ENCODE measurements around the gene EIF4G3. TPM values are rescaled to one million over a fixed set of nuclear protein-coding genes. Genes with fewer than 3 reads are reported as not detected.
A peak's percentile ranks its signal among the peaks of the same experiment; 100 is the strongest.
"Not testable (repeated sequence)": the region's sequence is repeated elsewhere in the genome, so short reads cannot be mapped to it uniquely, and the experiment has no call there.

EIF4G3 gene
- polyA plus RNA-seq, 1 of the 3 experiments (the other 2 are of a cell fraction), result 32.0 TPM

DNA sequence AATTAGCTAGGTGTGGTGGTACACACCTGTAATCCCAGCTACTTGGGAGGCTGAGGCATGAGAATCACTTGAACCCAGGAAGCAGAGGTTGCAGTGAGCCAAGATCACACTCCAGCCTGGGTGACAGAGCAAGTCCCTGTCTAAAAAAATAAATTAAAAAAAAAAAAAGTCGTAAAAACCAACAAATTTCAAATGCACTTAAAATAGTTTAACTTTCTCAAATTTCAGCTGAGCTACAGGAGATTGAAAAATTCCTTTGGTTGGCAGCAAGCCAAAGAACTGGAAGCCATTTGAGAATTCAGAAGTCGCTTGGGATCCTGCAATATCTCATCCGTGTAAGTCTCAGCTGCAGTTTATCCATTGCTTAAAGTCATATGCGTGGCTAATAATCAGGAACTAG, 5.9 kb downstream of the EIF4G3 start:
- H3K9me2 ChIP-seq; H3K4me1 ChIP-seq (ENCODE audit: control insufficient read depth in 1 of 2, insufficient read depth in 2 of 2, low read depth in 1 of 2, low read length in 1 of 2); DNase-seq; H2AFZ ChIP-seq (ENCODE audit: low read depth); H3K4me2 ChIP-seq; H3K9me3 ChIP-seq; H3K27me3 ChIP-seq (ENCODE audit: insufficient read depth); H3K9ac ChIP-seq; H3K4me3 ChIP-seq (ENCODE audit: low read depth in 2 of 2, low read length in 1 of 2): not testable (repeated sequence)
- TF ChIP-seq NFIC (IDR thresholded peaks at IDR 0.05; ENCODE audit: borderline replicate concordance) (peak; percentile 74), TCF12 (IDR thresholded peaks at IDR 0.05) (peak; percentile 28; the same call in 1 of the 2 replicates)
- H3K36me3 ChIP-seq (replicated peaks in 1 of 2; ENCODE audit: control insufficient read depth in 1 of 2, insufficient read depth in 2 of 2, low read length in 1 of 2), result peaks cover 0 to 24% of the 10 kb centered on the region in 2 experiments
- POLR2A ChIA-PET, result interaction anchor here (0.6 kb wide), 1 partner anchor 90 kb away, joined by 5 read pairs; no protein-coding TSS in a partner anchor
- WGBS (ENCODE audit: low lambda C conversion rate), result 48% methylated on average over 4 of the region's 4 CpGs
- H3K79me2 ChIP-seq (ENCODE audit: insufficient read depth), result peaks cover 99% of the 10 kb centered on the region
- peak overlapping the region in 1 of 2 experiments; percentile 54; a peak in 3 of 4 replicates for H3K27ac ChIP-seq (ENCODE audit: low read depth in 2 of 2, low read length in 1 of 2)
- H4K20me1 ChIP-seq (ENCODE audit: insufficient read depth), result peaks cover 27% of the 10 kb centered on the region
- CTCF ChIA-PET, result interaction anchor here (0.8 kb wide), 1 partner anchor 24 kb away, joined by 4 read pairs; no protein-coding TSS in a partner anchor
- H3F3A ChIP-seq (replicated peaks; ENCODE audit: insufficient read depth), result peaks cover 28% of the 10 kb centered on the region

DNA sequence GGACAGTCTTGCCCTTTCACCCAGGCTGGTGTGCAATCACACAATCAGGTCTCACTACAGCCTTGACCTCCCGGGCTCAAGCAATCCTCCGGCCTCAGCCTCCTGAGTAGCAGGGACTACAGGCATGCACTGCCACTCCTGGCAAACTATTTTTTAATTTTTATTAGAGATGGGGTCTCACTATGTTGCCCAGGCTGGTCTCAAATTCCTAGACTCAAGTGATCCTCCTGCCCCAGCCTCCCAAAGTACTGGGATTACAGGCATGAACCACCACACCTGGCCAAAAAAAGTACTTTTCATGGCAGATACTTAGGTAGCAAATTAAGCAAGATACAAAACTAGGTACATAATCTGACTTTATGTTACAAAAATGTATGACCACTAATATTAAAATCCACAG, 8.3 kb downstream of the EIF4G3 start:
- WGBS (ENCODE audit: low lambda C conversion rate), result 95% methylated on average over 2 of the region's 2 CpGs

More for the DNA sequence above, 8.3 kb downstream of the EIF4G3 start:
- H3K36me3 ChIP-seq (replicated peaks in 1 of 2; ENCODE audit: control insufficient read depth in 1 of 2, insufficient read depth in 2 of 2, low read length in 1 of 2), result peaks cover 0 to 30% of the 10 kb centered on the region in 2 experiments
- no peak overlapping the region for H3K4me2 ChIP-seq
- ChIA-PET POLR2A (no interaction called here), CTCF (interaction anchor here (1.2 kb wide), 1 partner anchor 11 kb away, joined by 3 read pairs; no protein-coding TSS in a partner anchor)
- H2AFZ ChIP-seq (ENCODE audit: low read depth), result no peak overlapping the region
- H4K20me1 ChIP-seq (ENCODE audit: insufficient read depth), result peaks cover 37% of the 10 kb centered on the region; the same call in 1 of the 2 replicates
- H3K4me3 ChIP-seq (ENCODE audit: low read depth in 2 of 2, low read length in 1 of 2), result no peak overlapping the region
- peaks cover 99% of the 10 kb centered on the region for H3K79me2 ChIP-seq (ENCODE audit: insufficient read depth)
- no peaks in the 10 kb centered on the region for H3K9me3 ChIP-seq
- no peak for DNase-seq
- H3K27ac ChIP-seq (ENCODE audit: low read depth in 2 of 2, low read length in 1 of 2), result no peak overlapping the region
- no peaks in the 10 kb centered on the region for H3K9me2 ChIP-seq
- H3K9ac ChIP-seq, result no peak overlapping the region
- no peaks in the 10 kb centered on the region for H3K27me3 ChIP-seq (ENCODE audit: insufficient read depth)
- H3F3A ChIP-seq (replicated peaks; ENCODE audit: insufficient read depth), result peaks cover 24% of the 10 kb centered on the region
- no peaks in the 10 kb centered on the region; a peak in 2 of 4 replicates for H3K4me1 ChIP-seq (ENCODE audit: control insufficient read depth in 1 of 2, insufficient read depth in 2 of 2, low read depth in 1 of 2, low read length in 1 of 2)
- TF ChIP-seq FOXJ3 (CRISPR knock-in tag; IDR thresholded peaks at IDR 0.05) (no peak), ELF1 (IDR thresholded peaks at IDR 0.05) (no peak), RXRA (IDR thresholded peaks at IDR 0.05; ENCODE audit: borderline replicate concordance, low read depth) (no peak), JUND (IDR thresholded peaks at IDR 0.05) (no peak), RAD21 (IDR thresholded peaks at IDR 0.05; ENCODE audit: low read length) (no peak), FOSL2 (IDR thresholded peaks at IDR 0.05; ENCODE audit: borderline replicate concordance, low read depth) (no peak), YY1 (IDR thresholded peaks at IDR 0.05; ENCODE audit: low read depth) (no peak), GABPA (IDR thresholded peaks at IDR 0.05; ENCODE audit: low read depth) (no peak), POLR2AphosphoS5 (IDR thresholded peaks at IDR 0.05; ENCODE audit: low read depth, low read length) (no peak), TCF12 (IDR thresholded peaks at IDR 0.05) (no peak)
- TF ChIP-seq, protein P1, sequence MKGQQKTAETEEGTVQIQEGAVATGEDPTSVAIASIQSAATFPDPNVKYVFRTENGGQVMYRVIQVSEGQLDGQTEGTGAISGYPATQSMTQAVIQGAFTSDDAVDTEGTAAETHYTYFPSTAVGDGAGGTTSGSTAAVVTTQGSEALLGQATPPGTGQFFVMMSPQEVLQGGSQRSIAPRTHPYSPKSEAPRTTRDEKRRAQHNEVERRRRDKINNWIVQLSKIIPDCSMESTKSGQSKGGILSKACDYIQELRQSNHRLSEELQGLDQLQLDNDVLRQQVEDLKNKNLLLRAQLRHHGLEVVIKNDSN (IDR thresholded peaks at IDR 0.05; ENCODE audit: borderline replicate concordance, low read depth), result no peak
- TF ChIP-seq, protein P2, sequence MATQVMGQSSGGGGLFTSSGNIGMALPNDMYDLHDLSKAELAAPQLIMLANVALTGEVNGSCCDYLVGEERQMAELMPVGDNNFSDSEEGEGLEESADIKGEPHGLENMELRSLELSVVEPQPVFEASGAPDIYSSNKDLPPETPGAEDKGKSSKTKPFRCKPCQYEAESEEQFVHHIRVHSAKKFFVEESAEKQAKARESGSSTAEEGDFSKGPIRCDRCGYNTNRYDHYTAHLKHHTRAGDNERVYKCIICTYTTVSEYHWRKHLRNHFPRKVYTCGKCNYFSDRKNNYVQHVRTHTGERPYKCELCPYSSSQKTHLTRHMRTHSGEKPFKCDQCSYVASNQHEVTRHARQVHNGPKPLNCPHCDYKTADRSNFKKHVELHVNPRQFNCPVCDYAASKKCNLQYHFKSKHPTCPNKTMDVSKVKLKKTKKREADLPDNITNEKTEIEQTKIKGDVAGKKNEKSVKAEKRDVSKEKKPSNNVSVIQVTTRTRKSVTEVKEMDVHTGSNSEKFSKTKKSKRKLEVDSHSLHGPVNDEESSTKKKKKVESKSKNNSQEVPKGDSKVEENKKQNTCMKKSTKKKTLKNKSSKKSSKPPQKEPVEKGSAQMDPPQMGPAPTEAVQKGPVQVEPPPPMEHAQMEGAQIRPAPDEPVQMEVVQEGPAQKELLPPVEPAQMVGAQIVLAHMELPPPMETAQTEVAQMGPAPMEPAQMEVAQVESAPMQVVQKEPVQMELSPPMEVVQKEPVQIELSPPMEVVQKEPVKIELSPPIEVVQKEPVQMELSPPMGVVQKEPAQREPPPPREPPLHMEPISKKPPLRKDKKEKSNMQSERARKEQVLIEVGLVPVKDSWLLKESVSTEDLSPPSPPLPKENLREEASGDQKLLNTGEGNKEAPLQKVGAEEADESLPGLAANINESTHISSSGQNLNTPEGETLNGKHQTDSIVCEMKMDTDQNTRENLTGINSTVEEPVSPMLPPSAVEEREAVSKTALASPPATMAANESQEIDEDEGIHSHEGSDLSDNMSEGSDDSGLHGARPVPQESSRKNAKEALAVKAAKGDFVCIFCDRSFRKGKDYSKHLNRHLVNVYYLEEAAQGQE (IDR thresholded peaks at IDR 0.05; ENCODE audit: low read depth, low read length), result no peak
- TF ChIP-seq, protein P3, sequence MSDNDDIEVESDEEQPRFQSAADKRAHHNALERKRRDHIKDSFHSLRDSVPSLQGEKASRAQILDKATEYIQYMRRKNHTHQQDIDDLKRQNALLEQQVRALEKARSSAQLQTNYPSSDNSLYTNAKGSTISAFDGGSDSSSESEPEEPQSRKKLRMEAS (IDR thresholded peaks at IDR 0.05; ENCODE audit: low read depth), result no peak
